SU-DHL-6 (cell line): ENCODE results near the gene CPSF4L.

Experiments
- CTCF ChIP-seq: fragments of 200-600 bp; sonication (generic); IDR thresholded peaks from one replicate; pipeline ENCODE4 v1.5.1; 2017; ENCODE audit warnings: antibody characterized with exemption, mild to moderate bottlenecking, low read length, moderate library complexity; ENCODE audit not compliant: insufficient read depth, poor library complexity, severe bottlenecking
- EZH2phosphoT487 ChIP-seq: fragments of 200-600 bp; sonication (generic), shearing (Covaris generic); conservative IDR thresholded peaks from 2 replicates; pipeline ENCODE4 v1.6.1; 2018; ENCODE audit warnings: mild to moderate bottlenecking, antibody characterized with exemption, low read length, moderate library complexity, mixed read lengths

- TF ChIP-seq CTCF (no peak), EZH2phosphoT487 (no peak)
Observed at GRCh38 chr17:73247726-73248125, 14.0 kb downstream of the CPSF4L start.
